IPS-18c (cell line): ENCODE results near the gene ADCY7.
A peak's percentile ranks its signal among the peaks of the same experiment; 100 is the strongest.

Experiments
- H3K4me3 ChIP-seq: 2 replicates; pipeline ENCODE4 v1.7.0; 2013; ENCODE audit warnings: low read depth, mild to moderate bottlenecking, low read length, moderate library complexity; ENCODE audit not compliant: insufficient read depth
- H3K9me3 ChIP-seq: one replicate; pipeline ENCODE4 v1.6.1; 2013; ENCODE audit warnings: mild to moderate bottlenecking, low read length, moderate library complexity; ENCODE audit not compliant: control insufficient read depth, insufficient read depth

ADCY7 gene

DNA sequence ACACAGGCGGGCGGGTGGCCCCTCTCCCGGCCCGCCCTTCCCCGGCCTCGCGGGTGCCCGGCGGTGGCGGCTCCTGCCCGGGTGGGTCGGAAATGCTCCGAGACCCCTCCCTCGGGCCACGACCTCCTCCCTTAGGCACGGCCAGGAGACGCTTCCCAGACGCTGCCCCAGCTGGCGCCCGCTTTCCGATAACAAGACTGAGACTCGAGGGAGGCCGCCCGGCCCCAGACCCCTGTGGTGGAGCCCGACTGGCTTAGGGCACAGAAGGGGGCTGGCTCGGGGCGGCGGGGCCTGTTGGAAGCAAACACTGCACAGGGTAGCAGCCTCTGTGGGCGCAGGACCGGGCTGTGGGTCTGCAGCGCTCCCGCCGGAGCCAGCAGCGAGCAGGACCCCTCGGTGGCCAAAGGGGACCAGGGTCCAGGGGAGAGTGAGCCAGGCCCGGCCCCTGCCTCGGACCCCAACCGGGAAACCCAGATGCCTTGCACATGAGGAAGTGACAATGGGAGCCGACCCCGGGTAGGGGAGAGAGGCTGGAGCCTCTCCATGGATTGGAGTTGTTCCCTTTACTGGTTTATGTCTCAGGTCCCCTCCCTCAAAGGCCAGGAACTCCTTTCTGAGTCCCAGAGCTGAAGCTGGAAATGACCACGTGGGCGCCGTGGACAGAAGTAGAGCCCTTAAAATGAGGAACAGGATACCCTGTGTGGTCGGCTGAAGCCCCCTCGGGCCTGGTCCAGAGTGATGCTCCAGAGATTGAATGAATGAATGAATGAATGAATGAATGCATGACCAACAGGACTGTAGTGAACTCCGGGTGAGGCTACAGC is 19.8 kb upstream of the ADCY7 start:
- Histone ChIP-seq H3K9me3 (no peaks in the 10 kb centered on the region), H3K4me3 (peak overlapping the region; percentile 55)

DNA sequence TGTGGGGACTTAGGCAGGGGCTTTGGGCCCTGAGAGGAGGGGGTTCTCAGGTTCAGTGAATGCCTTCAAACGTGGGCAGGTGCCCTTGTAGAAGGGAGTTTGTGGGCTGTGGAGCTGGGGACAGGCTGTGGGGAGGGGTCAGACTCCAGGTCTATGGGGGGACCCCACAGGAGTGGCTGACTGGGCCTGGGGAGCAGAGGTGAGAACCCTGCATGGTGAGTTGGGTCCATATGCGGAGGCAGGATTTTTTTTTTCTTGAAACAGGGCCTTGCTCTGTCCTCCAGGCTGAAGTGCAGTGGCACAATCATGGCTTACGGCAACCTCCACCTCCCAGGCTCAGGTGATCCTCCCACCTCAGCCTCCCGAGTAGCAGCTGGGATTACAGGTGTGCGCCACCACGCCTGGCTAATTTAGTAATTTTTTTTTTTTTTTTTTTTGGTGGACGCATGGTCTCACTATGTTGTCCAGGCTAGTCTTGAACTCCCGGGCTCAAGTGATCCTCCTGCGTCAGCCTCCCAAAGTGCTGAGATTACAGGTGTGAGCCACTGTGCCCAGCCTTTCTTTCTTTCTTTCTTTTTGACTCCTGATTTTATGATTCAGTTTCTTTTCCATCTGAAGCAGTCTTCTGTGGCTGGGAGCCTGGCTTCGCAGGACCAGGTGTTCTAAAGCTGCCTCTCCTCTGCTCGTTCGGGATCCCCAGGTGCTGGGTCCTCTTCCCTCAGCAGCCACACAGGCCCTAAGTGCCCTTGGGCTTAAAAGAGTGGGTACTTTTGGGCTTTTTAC is 19.0 kb upstream of the ADCY7 start:
- Histone ChIP-seq H3K4me3 (no peak overlapping the region), H3K9me3 (no peaks in the 10 kb centered on the region)

DNA sequence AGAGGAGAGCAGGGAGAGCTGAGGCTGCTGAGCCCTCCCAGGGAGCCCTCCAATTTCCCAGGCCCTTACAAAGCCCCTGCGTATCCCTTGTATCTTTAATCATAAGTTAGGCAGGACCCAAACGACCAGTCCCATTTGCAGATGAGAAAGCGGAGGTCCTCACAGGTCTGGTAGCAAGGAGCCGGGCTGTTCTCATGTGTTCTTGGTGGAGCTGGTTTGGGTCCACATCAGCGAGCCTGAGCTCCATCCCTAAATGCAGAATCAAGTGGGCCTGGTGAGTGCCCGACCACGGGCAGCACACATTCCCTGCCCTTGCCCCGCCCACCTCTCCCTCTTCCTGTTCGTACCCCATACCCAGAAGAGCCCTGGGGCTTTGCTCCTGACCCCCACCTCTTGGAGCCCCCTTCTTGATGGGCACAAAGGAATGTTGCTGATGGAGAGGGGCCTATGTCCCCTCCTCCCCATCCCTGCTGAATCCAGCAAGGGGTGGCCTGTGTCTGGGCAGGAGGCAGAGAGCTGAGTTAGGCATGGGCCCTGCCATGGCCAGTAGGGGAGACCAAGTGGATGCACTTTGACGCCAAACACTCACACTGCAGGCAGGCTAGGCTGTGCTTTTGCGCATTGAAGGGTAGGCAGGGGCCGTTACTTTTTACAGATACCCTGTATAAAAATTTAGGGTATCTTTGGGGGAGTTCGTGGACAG is 18.3 kb upstream of the ADCY7 start:
- Histone ChIP-seq H3K4me3 (no peak overlapping the region), H3K9me3 (no peaks in the 10 kb centered on the region)

DNA sequence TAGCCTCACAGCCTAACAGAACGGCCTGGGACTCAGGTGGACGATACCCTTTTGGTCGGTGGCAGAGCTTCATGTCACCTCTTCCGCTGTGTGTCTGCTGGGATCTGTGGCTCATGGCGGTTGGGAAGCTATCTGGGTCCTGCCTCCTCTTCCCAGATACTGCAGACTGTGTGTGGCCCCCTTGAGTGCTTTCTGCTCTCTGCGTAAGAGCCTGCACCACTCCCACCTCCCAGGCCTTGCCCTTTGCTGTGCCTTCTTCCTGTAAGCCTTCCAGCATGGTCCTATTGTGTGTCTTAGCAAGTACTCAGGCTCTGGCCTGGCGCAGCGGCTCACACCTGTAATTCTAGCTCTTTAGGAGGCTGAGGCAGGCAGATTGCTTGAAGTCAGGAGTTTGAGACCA is 17.5 kb upstream of the ADCY7 start:
- no peaks in the 10 kb centered on the region for H3K9me3 ChIP-seq
- H3K4me3 ChIP-seq = no peak overlapping the region

DNA sequence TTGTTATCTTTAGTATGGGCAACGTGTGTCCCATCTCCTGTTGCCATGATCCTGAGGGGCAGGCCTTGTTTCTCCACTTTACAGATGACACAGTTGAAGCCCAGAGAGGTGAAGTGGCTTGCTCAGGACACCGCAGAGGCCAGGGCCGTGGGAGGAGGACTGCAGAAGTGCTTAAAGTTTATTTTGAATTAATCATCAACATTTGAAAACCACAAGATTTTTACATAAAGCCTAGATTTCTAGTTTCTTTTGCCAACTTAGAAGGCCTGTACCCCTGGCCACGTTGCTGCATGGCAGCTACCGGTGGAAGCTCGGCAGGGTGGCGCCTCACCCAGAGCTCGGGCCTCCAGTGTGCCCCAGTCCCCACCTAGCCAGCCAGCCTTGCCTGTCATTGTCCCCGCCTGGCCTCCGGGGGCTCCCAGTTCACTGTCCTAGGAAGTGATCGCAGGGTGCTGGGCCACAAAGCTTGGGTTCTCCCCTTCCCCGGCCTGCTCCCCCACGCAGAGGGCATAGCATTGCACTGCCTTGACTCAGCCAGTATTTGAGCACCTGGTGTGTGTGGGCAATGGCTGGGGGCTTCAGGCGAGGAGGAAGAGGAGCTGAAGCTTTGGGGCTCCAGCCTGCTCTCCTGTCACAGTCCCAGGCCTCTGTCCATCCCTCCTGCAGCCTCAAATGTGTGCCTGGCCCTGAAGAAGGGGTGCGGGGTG is 14.8 kb upstream of the ADCY7 start:
- no peak overlapping the region for H3K4me3 ChIP-seq

DNA sequence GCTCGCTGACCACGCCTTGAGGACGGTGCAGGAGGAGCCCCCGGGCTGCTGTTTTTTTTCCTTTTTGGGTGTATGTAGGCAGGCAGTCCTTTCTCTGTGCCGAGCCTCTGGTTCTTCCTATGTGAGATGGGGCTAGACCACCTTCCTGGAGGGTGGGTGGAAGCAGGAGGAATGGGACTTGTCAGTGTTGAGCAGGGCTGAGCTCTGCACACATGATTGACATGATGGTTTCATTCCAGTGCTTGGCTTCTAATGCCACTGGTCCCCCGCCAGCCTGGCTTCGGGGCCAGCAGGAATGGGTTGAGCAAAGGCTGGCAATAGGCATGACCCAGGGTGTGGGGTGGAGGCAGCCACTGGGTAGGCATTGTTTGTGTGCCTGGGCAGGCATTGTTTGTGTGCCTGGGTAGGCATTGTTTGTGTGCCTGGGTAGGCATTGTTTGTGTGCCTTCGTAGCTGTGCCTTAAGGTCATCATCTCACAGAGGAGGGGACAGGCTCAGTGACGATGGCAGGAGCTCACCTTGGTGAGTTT is 14.2 kb upstream of the ADCY7 start:
- H3K4me3 ChIP-seq = no peak overlapping the region

More for the DNA sequence above, 14.8 kb upstream of the ADCY7 start:
- H3K9me3 ChIP-seq = no peaks in the 10 kb centered on the region

DNA sequence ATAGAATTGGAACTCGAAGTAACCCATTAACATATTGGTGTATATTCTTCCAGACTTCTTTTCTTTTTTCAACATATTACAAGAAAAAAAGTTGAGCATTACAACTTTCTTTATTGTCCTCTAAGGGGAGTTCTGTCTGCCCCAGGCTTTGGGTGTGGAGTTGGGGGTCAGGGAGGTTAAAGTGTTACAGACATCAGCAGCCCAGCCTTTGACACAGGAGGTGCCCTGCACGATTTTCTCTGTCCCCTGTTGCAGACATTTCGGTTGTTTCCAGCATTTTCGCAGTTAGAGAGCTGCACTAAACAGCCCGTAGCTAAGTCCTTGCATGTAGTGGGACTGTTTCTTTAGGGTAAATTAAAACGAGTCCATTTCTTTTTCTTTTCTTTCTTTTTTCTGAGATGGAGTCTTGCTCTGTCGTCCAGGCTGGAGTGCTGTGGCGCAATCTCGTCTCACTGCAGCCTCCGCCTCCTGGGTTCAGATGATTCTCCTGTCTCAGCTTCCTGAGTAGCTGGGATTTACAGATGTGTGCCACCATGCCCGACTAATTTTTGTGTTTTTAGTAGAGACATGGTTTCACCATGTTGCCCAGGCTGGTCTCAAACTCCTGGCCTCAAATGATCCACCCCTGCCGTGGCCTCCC is 13.4 kb upstream of the ADCY7 start:
- Histone ChIP-seq H3K9me3 (no peaks in the 10 kb centered on the region), H3K4me3 (no peak overlapping the region)

More for the DNA sequence above, 14.2 kb upstream of the ADCY7 start:
- no peaks in the 10 kb centered on the region for H3K9me3 ChIP-seq

DNA sequence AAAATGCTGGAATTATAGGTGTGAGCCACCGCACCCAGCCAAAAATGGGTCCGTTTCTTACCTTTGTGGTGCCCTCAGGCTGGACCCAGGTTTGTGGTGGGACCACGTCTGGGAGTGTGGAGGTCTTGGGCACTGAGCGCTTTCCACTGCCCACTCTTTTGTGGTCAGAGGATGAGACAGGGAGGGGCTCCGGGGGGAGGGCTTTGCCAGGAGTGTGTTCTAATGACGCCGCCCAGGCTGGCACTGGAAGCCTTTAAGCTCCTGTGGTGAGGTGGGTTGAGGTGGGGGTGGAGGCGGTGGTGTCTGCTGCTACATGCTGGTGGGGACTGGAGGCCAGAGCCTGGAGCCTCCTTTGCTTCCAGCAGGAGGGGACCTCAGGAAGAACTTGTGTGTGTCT is 12.8 kb upstream of the ADCY7 start:
- Histone ChIP-seq H3K9me3 (no peaks in the 10 kb centered on the region), H3K4me3 (no peak overlapping the region)

DNA sequence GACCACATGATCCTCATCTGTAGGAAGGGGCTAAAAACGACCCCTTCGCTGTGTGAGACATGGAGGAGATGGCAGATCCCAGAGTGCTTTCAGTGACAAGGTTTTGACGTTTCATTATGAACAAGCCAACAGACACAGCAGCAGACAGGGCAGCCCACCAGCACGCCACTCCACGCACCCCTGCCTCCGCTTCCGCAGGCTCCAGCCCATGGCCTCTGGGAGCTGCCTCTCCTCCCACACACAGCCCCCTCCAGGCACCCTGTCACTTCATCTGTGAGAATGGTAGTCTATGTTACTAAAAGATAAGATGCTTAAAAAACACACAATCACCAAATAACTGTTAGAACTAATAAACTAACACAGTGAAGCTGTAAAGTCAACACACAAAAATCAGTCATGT is 12.3 kb upstream of the ADCY7 start:
- Histone ChIP-seq H3K4me3 (no peak overlapping the region), H3K9me3 (no peaks in the 10 kb centered on the region)

DNA sequence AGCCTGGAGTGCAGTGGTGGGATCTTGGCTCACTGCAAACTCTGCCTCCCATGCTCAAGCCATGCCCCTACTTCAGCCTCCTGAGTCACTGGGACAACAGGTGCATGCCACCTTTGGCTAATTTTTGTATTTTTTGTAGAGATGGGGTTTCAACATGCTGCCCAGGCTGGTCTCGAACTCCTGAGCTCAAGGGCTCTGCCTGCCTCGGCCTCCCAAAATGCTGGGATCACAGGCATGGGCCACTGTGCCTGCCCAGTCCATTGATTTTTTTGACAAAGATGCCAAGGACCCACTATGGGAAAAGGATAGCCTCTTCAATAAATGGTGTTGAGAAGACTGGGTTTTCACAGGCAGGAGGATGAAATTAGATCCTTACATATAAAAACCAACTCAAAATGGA is 10.8 kb upstream of the ADCY7 start:
- no peak overlapping the region for H3K4me3 ChIP-seq
- H3K9me3 ChIP-seq = no peaks in the 10 kb centered on the region

DNA sequence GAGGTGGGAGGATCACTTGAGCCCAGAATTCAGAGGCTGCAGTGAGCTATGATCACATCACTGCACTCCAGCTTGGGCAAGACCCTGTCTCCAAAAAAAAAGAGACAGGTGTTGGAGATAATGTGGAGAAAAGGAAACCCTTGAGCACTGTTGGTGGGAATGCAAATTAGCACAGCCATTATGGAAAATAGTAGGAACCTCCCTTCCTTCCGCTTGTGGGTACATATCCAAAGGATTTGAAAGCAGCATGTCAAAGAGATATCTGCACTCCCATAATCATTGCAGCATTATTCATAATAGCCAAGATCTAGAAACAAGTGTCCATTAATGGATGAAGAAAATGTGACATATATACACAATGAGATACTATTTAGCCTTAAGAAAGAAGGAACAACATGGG is 9.7 kb upstream of the ADCY7 start:
- Histone ChIP-seq H3K4me3 (no peak overlapping the region), H3K9me3 (no peaks in the 10 kb centered on the region)

DNA sequence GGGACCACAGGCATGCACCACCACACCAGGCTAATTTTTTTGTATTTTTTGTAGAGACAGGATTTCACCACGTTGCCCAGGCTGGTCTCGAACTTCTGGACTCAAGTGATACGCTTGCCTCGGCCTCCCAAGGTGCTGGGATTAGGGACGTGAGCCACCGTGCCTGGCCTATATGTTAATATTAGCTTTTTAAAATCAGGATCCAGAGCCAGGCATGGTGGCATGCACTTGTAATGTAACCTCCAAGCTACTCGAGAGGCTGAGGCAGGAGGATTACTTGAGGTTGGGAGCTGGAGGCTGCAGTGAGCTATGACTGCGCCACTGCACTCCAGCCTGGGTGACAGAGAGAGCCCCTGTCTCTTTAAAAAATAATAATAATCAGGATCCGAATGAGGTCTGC is 8.5 kb upstream of the ADCY7 start:
- no peak overlapping the region for H3K4me3 ChIP-seq
- H3K9me3 ChIP-seq = no peaks in the 10 kb centered on the region

DNA sequence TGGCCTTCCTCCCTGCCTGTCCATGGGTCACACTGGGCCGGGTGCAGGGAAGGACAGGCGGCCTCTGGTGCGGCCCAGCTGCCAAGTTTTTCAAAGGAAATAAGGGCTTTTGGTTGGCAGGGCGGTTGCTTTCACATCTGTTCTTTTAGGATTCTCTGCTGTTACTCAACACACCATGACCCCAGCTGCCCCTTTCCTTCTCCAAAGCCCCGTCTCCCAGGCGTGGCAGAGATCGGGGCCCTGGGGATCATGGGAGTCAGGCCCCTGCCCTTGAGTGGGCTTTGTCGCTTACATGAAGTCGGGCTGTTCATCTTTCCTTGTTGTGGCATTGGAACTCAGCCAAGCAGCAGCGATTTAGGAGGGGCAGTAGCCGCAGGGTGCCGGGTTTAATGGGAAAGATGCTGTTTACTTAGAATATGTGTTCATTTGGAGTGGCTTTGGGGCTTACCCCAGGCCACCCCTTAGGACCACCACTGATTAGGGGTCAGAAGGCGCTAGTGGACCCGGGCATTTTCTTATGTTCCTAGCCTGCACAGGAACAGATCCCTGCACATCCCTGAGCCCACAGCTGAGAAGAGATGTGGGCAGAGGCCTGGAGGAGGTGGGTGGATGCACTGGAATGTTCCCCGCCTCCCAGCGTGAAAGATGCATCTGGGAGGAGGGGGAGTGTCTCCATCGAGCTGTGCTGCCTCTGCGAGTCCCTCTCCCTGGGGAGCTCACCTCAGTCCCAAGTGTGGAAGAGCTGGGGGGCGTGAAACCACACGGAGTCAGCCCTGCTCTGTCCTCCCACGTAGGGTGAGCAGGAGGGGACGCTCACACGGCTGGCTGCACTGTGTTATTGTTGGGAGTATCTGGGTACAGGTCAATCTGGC is 6.8 kb upstream of the ADCY7 start:
- Histone ChIP-seq H3K9me3 (no peaks in the 10 kb centered on the region), H3K4me3 (no peak overlapping the region)

DNA sequence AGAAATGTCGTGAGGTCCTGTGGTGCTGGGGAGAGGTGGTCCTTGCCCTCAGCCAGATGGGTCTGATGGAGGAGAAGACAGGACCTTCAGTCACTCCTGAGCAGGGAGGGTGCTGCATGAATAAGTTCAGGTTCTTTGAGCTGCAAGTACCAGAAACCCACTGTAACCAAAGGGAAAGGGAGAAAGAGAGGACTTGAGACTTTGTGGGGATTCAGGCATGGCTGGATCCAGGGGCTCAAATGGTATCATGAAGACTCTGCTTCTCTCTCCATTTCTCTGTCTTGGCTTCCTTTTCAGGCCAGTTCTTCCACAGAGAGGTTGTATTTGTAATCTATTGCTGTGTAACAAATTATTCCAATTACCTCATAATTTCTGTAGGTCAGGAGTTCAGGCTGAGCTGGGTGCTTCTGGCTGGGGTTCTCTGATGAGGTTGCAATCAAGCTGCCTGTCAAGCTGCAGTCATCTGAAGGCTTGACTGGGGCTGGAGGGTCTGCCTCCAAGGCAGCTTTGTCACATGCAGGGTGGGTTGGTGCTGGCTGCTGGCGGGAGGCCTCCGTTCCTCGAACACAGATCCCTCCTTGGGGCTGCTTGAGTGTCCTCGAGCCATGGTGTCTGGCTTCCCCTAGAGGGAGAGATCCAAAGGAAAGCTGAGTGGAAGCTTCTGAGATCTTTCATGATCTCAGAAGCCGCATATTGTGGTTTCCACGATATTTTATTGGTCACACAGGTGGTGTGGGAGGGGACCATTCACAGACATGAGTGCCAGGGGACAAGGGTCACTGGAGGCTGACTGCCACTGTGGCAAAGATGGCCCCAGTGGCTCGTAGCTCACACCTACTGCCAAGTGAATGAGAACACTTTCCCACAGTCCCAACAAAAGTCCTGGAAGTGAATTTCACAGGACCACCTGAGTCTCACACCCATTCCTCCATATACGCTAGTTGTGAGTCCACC is 5.9 kb upstream of the ADCY7 start:
- H3K9me3 ChIP-seq = no peaks in the 10 kb centered on the region
- no peak overlapping the region for H3K4me3 ChIP-seq

DNA sequence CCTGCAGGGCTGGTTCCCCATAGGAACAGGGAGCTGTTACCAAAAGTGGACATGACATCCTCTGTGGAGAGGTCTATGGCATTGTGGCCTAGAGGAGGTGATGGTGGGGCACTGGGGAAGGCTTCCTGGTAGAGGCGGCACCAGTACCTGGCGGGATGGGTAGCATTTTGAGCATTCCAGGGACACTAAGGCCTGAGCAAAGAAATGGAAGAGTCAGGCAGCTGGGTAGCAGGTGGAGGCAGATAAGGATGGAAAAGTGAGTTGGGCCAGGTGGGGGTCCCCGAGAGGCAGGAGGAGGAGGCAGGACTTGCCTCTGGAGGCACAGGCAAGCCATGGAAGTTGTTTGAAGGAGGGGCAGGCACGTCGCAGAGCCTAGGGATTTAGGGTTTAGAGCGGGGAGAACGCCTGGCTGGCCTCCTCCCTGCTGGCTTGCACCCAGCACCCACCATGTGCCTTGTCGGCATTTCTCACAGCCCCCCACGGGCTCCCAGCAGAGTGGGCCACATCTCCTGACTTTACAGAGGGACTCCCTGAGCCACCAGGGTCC is 5.1 kb upstream of the ADCY7 start:
- Histone ChIP-seq H3K4me3 (no peak overlapping the region), H3K9me3 (no peaks in the 10 kb centered on the region)
